Neural crest cell (in vitro differentiated cells): ENCODE measurements around the gene GPC6. TPM values are rescaled to one million over a fixed set of nuclear protein-coding genes. Genes with fewer than 3 reads are reported as not detected.

ENCODE experiments used
- DNase-seq: peaks from one replicate; pipeline ENCODE4 v3.0.0; 2021; ENCODE audit warnings: low read depth, mixed read lengths, low spot score
- H3K27ac Mint-ChIP-seq: one replicate; pipeline ENCODE4 v1.8.0; 2021; ENCODE audit warnings: mild to moderate bottlenecking, mixed read lengths; ENCODE audit not compliant: unreplicated experiment
- H3K27me3 Mint-ChIP-seq: 2 replicates; pipeline ENCODE4 v1.8.0; 2021; ENCODE audit warnings: low read depth, mild to moderate bottlenecking, mixed read lengths
- H3K36me3 Mint-ChIP-seq: 2 replicates; pipeline ENCODE4 v1.8.0; 2021; ENCODE audit warnings: low read depth, mild to moderate bottlenecking, mixed read lengths
- H3K4me1 Mint-ChIP-seq: 2 replicates; pipeline ENCODE4 v1.8.0; 2021; ENCODE audit warnings: mixed read lengths
- H3K4me3 Mint-ChIP-seq: one replicate; pipeline ENCODE4 v1.8.0; 2021; ENCODE audit warnings: mild to moderate bottlenecking, mixed read lengths
- H3K9me3 Mint-ChIP-seq: 2 replicates; pipeline ENCODE4 v1.8.0; 2021; ENCODE audit warnings: mixed read lengths
- CTCF ChIP-seq: fragments of 200-600 bp; sonication (generic); conservative IDR thresholded peaks from 2 replicates; pipeline ENCODE4 v1.5.0; 2021; ENCODE audit warnings: antibody characterized with exemption, mild to moderate bottlenecking
- total RNA-seq: library from RNA; stranded (reverse); gene quantifications from 2 replicates; pipeline ENCODE4 v1.2.1, GENCODE V29; 2021

GPC6 gene
- total RNA-seq, 1 donor from 2014 or later, result 13.4 TPM

DNA sequence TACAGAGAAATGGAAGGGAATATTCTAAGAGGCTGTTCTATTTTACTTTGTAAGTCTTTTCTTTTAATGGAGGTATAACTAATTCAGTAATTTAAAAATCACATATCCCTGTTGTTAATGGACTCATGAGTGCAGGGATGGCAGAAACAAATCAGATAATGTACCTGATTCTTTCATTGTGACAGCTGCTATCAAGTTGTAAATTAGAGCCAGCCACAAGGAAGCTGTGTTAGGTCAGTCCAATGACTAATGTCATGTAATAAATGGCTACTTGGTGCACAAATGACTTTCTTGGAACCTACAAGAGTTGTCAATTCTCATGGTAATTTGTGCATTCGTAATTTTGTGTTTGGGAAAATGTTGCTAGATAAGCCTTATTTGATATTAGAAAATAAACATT is 806.5 kb downstream of the GPC6 start:
- H3K27me3 Mint-ChIP-seq, result no peaks in the 10 kb centered on the region
- H3K4me1 Mint-ChIP-seq, result peaks cover 36% of the 10 kb centered on the region
- no peak for DNase-seq
- no peak overlapping the region for H3K27ac Mint-ChIP-seq
- TF ChIP-seq CTCF, result no peak
- no peaks in the 10 kb centered on the region for H3K36me3 Mint-ChIP-seq
- no peaks in the 10 kb centered on the region for H3K9me3 Mint-ChIP-seq
- H3K4me3 Mint-ChIP-seq, result no peak overlapping the region

GRCh38 chr13:94033830-94034642 is 807.4 kb downstream of the GPC6 start:
- no peaks in the 10 kb centered on the region for H3K36me3 Mint-ChIP-seq
- no peak overlapping the region for H3K4me3 Mint-ChIP-seq
- no peak for TF ChIP-seq CTCF
- H3K27me3 Mint-ChIP-seq, result no peaks in the 10 kb centered on the region
- no peaks in the 10 kb centered on the region for H3K9me3 Mint-ChIP-seq
- H3K27ac Mint-ChIP-seq, result no peak overlapping the region
- peaks cover 27% of the 10 kb centered on the region for H3K4me1 Mint-ChIP-seq
- DNase-seq, result no peak

DNA sequence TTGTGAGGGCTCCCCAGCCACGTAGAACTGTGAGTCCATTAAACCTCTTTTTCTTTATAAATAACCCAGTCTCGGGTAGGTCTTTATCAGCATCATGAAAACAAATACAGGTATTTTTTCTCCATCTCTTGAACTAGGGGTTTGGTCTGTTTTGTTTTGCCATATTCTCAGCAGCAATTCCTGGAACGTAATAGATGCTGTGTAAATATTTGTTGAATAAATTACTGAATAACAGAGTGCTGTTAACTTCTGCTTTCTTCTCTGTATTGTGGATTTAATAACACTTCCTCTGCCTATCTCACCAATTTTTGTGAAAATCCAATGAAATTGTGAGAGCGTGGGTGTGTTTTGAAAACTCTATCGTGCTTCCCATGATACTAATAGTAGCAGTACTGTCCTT is 823.4 kb downstream of the GPC6 start:
- DNase-seq, result no peak
- Mint-ChIP-seq H3K27ac (no peak overlapping the region), H3K4me1 (no peaks in the 10 kb centered on the region), H3K4me3 (no peak overlapping the region), H3K9me3 (peaks cover 4% of the 10 kb centered on the region), H3K27me3 (no peaks in the 10 kb centered on the region), H3K36me3 (no peaks in the 10 kb centered on the region)
- no peak for TF ChIP-seq CTCF

DNA sequence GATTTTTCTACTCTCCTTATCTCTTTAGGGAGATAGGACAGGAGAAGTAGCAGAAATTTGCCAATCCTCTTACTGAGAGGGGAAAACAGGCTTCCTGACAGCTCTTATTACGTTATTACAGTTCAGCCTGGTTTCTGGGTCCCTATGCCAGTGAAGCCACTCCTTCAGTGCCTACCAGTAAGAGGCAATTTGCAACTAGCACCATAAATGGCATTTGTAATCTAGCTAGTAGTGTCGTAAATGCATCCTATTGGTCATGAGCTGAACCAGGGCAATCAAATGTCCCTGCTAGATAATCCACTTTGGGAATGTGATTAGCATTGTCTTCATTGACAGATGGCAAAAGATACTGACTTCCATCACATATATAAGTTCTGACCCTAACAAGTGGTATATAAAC is 824.1 kb downstream of the GPC6 start:
- Mint-ChIP-seq H3K27ac (no peak overlapping the region), H3K27me3 (no peaks in the 10 kb centered on the region), H3K9me3 (peaks cover 4% of the 10 kb centered on the region), H3K4me3 (no peak overlapping the region), H3K4me1 (no peaks in the 10 kb centered on the region), H3K36me3 (no peaks in the 10 kb centered on the region)
- TF ChIP-seq CTCF, result no peak
- no peak for DNase-seq

DNA sequence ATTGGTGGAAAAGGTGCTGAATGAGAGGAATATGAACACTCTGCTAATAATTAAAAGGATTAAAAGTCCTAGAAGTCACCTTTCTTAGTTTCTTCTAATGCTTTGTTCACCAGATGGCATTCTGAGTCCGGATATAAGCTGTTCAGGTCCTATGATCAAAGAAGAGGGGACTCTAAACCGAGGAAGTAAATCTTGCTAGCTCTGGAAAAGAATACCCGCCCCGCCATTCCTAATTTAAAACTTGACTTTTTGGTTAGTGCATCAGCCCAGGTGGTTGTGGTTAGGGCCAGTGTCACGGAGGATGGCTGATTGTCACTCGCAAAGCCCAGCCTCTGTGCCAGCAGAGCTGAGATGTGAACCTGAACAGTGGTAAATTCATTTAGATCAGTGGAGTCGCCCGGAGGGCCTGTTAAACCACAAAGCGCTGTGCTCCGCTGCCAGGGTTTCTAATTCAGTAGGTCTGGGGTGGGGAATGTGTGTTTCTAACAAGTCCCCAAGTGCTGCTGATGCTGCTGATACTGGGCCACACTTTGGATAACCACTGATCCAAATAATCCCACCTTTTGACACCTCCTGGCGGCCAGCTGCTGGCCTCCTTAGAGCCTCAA is 827.5 kb downstream of the GPC6 start:
- TF ChIP-seq CTCF, result no peak
- H3K27me3 Mint-ChIP-seq, result no peaks in the 10 kb centered on the region
- no peak overlapping the region for H3K4me3 Mint-ChIP-seq
- no peaks in the 10 kb centered on the region for H3K4me1 Mint-ChIP-seq
- peak overlapping the region; percentile 57 for H3K27ac Mint-ChIP-seq
- H3K9me3 Mint-ChIP-seq, result peaks cover 4% of the 10 kb centered on the region
- no peak for DNase-seq
- no peaks in the 10 kb centered on the region for H3K36me3 Mint-ChIP-seq
